Measurements from ENCODE around the gene SEC14L5. TPM values are rescaled to one million over a fixed set of nuclear protein-coding genes. Genes with fewer than 3 reads are reported as not detected.

Gene SEC14L5
- total and polyA plus RNA-seq, 2 of the 4 experiments (the other 2 are of a cell fraction) = 0.07 TPM; not detected in 1

DNA sequence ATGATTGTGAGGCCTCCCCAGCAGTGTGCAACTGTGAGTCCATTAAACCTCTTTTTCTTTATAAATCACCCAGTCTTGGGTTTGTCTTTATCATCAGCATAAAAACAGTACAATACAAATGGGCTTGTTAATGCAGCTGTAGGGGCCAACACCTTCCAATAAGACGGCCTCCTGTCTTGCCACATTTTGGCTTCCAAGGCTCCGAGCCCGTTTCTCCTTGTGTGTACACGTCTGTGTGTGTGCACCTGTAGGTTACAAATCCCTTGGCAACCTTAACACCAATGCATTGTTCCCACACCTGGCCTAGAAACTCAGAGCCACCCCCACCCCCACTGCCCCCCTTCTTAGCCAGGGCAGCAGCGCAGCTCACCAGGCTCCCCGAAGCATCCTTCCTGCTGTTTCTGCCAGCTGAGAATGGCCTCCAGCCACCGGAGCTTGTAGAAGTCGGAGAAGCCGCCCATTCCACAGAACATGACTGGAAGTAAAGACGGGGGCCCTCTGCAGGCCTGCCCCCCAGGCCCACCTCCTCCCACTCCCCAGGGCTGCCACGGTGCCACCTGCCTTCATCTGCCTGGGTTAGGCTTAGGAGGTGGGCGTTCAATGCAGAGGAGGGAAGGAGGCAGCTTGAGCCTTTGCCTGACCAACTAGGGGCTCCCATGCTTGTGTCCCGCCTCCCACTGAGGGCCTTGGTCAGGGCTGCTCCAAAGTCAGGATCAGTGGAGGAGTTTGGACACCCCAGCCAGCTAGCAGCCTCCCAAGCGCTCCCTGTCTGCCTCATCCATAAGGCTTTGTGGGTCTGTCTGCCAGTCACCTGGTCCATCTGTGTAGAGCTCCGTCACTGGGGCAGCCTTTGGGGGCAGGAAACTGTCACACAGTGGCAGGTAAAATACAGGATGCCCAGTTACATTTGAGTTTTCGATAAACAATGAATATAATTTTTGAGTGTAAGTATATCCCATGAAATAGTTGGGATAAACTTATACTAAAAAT is 97.0 kb downstream of the SEC14L5 start:
- H3K27ac ChIP-seq (ENCODE audit: insufficient read depth, low read length) = no peak overlapping the region
- H2AK9ac ChIP-seq (replicated peaks; ENCODE audit: low read depth, low read length, poor library complexity) = no peak overlapping the region
- H3K27me3 ChIP-seq (ENCODE audit: control insufficient read depth, insufficient read depth, low read length) = no peaks in the 10 kb centered on the region; the same call in none of the 2 replicates
- TF ChIP-seq MXI1 (IDR thresholded peaks at IDR 0.05; ENCODE audit: borderline replicate concordance, low read depth, low read length) = no peak
- no peak for TF ChIP-seq CHD1 (IDR thresholded peaks at IDR 0.05; ENCODE audit: low read depth, low read length)
- no peak for TF ChIP-seq MAFK (IDR thresholded peaks at IDR 0.05; ENCODE audit: low read depth, low read length)
- no peak for TF ChIP-seq SMC3 (IDR thresholded peaks at IDR 0.05; ENCODE audit: low read depth, low read length)
- no peak for TF ChIP-seq NFE2L2 (IDR thresholded peaks at IDR 0.05; ENCODE audit: low read depth, low read length)
- TF ChIP-seq MAZ (IDR thresholded peaks at IDR 0.05; ENCODE audit: borderline replicate concordance, low read depth, low read length) = no peak
- TF ChIP-seq, protein P1, sequence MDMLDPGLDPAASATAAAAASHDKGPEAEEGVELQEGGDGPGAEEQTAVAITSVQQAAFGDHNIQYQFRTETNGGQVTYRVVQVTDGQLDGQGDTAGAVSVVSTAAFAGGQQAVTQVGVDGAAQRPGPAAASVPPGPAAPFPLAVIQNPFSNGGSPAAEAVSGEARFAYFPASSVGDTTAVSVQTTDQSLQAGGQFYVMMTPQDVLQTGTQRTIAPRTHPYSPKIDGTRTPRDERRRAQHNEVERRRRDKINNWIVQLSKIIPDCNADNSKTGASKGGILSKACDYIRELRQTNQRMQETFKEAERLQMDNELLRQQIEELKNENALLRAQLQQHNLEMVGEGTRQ (IDR thresholded peaks at IDR 0.05; ENCODE audit: low read depth, low read length) = no peak
- TF ChIP-seq RFX5 (IDR thresholded peaks at IDR 0.05; ENCODE audit: low read depth, low read length) = no peak
- TF ChIP-seq POLR2A (IDR thresholded peaks at IDR 0.05; ENCODE audit: low read depth, low read length) = no peak
- H2AK5ac ChIP-seq (ENCODE audit: low read depth, low read length) = no peak overlapping the region
- no peak for DNase-seq
- H3K4me1 ChIP-seq (ENCODE audit: control insufficient read depth, insufficient read depth, low read length) = no peaks in the 10 kb centered on the region
- no peak overlapping the region for H4K8ac ChIP-seq (ENCODE audit: low read depth in 2 of 2, low read length in 2 of 2)
- no peak overlapping the region for H4K91ac ChIP-seq (ENCODE audit: insufficient read depth, low read depth, low read length)
- no peaks in the 10 kb centered on the region for H4K20me1 ChIP-seq (ENCODE audit: insufficient read depth, low read length)
- no peaks in the 10 kb centered on the region for H3K9me3 ChIP-seq (ENCODE audit: control insufficient read depth, insufficient read depth, low read length)
- H2AFZ ChIP-seq (replicated peaks; ENCODE audit: low read length, poor library complexity) = no peak overlapping the region
- no peaks in the 10 kb centered on the region for H3K36me3 ChIP-seq (ENCODE audit: control insufficient read depth, insufficient read depth, low read length)
- H3K23ac ChIP-seq (ENCODE audit: low read depth, low read length) = no peak overlapping the region
- intact Hi-C loops (cut with micrococcal nuclease) (no loop called here), dilution Hi-C loops (cut with HindIII; ENCODE audit: low sequenced_read_pairs, unreplicated experiment) (no loop called here), in situ Hi-C loops (cut with MboI; ENCODE audit: low sequenced_read_pairs) (no loop called here)
- H2BK15ac ChIP-seq (ENCODE audit: low read depth, low read length) = no peak overlapping the region
- BruUV-seq (replicated peaks) = no TSS peak
- H2BK20ac ChIP-seq (ENCODE audit: low read depth, low read length) = no peak overlapping the region
- H3K14ac ChIP-seq (replicated peaks; ENCODE audit: low read depth, low read length) = no peak overlapping the region
- H3K56ac ChIP-seq (ENCODE audit: extremely low read depth, insufficient read depth, low read length) = no peak overlapping the region
- no peak overlapping the region for H3K4me2 ChIP-seq (ENCODE audit: low read depth, low read length)
- H3K79me1 ChIP-seq (ENCODE audit: low read depth in 1 of 2, low read length in 2 of 2) = no peaks in the 10 kb centered on the region
- H3K9me1 ChIP-seq (ENCODE audit: insufficient read depth, low read length) = no peaks in the 10 kb centered on the region
- no peak overlapping the region for H3K4ac ChIP-seq (ENCODE audit: low read depth, low read length)
- H3K4me3 ChIP-seq (ENCODE audit: insufficient read depth, low read depth, low read length) = no peak overlapping the region
- ChIA-PET CTCF (no interaction called here), POLR2A (ENCODE audit: unreplicated experiment) (no interaction called here)
- H3K18ac ChIP-seq (ENCODE audit: low read depth, low read length) = no peak overlapping the region
- H2BK5ac ChIP-seq (ENCODE audit: low read depth, low read length, poor library complexity, severe bottlenecking) = no peak overlapping the region
- ATAC-seq (ENCODE audit: low read depth) = no peak
- 83% methylated on average over 2 of the region's 16 CpGs; no CpG with 5 or more reads in 1 of the 2 experiments for WGBS, 2 experiments (ENCODE audit: extremely low coverage in 2 of 2, insufficient read length in 1 of 2)
- no peak overlapping the region for H4K5ac ChIP-seq (ENCODE audit: low read depth, low read length)
- H3K9ac ChIP-seq (ENCODE audit: low read depth, low read length) = no peak overlapping the region
- H2BK120ac ChIP-seq (ENCODE audit: low read depth, low read length) = no peak overlapping the region
